Measurements from ENCODE around the gene COA8.

Gene COA8

GRCh38 chr14:103526247-103526913, 36.4 kb upstream of the COA8 start:
- no peak for DNase-seq (ENCODE audit: low read depth)

GRCh38 chr14:103526914-103527248, 35.9 kb upstream of the COA8 start:
- no peak for DNase-seq (ENCODE audit: low read depth)

- DNase-seq (ENCODE audit: low read depth) = no peak
Measured at GRCh38 chr14:103527408-103528145, 35.2 kb upstream of the COA8 start.

- DNase-seq (ENCODE audit: low read depth) = no peak
Measured at GRCh38 chr14:103528146-103528586, 34.6 kb upstream of the COA8 start.

- DNase-seq (ENCODE audit: low read depth) = peak; percentile 60
Measured at GRCh38 chr14:103528587-103529382, 34.0 kb upstream of the COA8 start, which contains the start of gene TRMT61A. Gene TRMT61A, plus strand, starts transcription at chr14:103529196. Its CDS starts 783 bp downstream, at chr14:103529979.

- DNase-seq (ENCODE audit: low read depth) = no peak
Measured at GRCh38 chr14:103529383-103530365, 33.1 kb upstream of the COA8 start.

- no peak for DNase-seq (ENCODE audit: low read depth)
Measured at GRCh38 chr14:103530390-103530789, 32.4 kb upstream of the COA8 start.

GRCh38 chr14:103530831-103531230, 31.9 kb upstream of the COA8 start:
- DNase-seq (ENCODE audit: low read depth) = no peak

- DNase-seq (ENCODE audit: low read depth) = no peak
Measured at GRCh38 chr14:103531421-103532215, 31.1 kb upstream of the COA8 start.

- DNase-seq (ENCODE audit: low read depth) = no peak
Measured at GRCh38 chr14:103532216-103533136, 30.3 kb upstream of the COA8 start.

GRCh38 chr14:103533137-103533998, 29.4 kb upstream of the COA8 start:
- no peak for DNase-seq (ENCODE audit: low read depth)

- no peak for DNase-seq (ENCODE audit: low read depth)
Measured at GRCh38 chr14:103533999-103534575, 28.7 kb upstream of the COA8 start.

GRCh38 chr14:103534576-103535061, 28.1 kb upstream of the COA8 start:
- DNase-seq (ENCODE audit: low read depth) = no peak

- DNase-seq (ENCODE audit: low read depth) = no peak
Measured at GRCh38 chr14:103535081-103535890, 27.5 kb upstream of the COA8 start.

GRCh38 chr14:103535891-103536565, 26.7 kb upstream of the COA8 start:
- DNase-seq (ENCODE audit: low read depth) = no peak

GRCh38 chr14:103536693-103537092, 26.1 kb upstream of the COA8 start:
- no peak for DNase-seq (ENCODE audit: low read depth)
